B cell (primary cell): ENCODE data around the gene AMZ1. TPM values are rescaled to one million over a fixed set of nuclear protein-coding genes. Genes with fewer than 3 reads are reported as not detected.
"Not testable (repeated sequence)": the region's sequence is repeated elsewhere in the genome, so short reads cannot be mapped to it uniquely, and the experiment has no call there.

Source experiments
- ATAC-seq: fragments of 200-7000 bp; cut with Tn5 transposase; one replicate; pipeline ENCODE4 v1.10.0; 2021; ENCODE audit warnings: low read depth, mild to moderate bottlenecking, moderate number of reproducible peaks, moderate library complexity
- CTCF ChIA-PET: fragments of 350-600 bp; sonication (Branson Sonifier 250); formaldehyde crosslinking; loops from one replicate; lab custom pipeline; 2021; ENCODE audit warnings: antibody characterized with exemption, inconsistent platforms; lab: Charles Lee
- POLR2A ChIA-PET: fragments of 350-600 bp; sonication (Branson Sonifier 250); formaldehyde crosslinking; loops from one replicate; lab custom pipeline; 2021; ENCODE audit warnings: antibody characterized with exemption; lab: Charles Lee
- DNase-seq: peaks from one replicate; pipeline ENCODE4 v3.0.0; 2013
- H2AFZ ChIP-seq: 2 replicates; pipeline ENCODE4 v1.6.1; 2012; ENCODE audit warnings: mild to moderate bottlenecking, low read depth, low read length; ENCODE audit not compliant: insufficient read depth, poor library complexity, severe bottlenecking
- H3K27ac ChIP-seq, 2 donors: 1 replicate in 1 of 2; 2 replicates in 1 of 2; pipeline ENCODE4 v1.5.1; 2012 to 2013; ENCODE audit warnings: low read length in 2 of 2, mild to moderate bottlenecking in 2 of 2, moderate library complexity in 1 of 2
- H3K27me3 ChIP-seq, 4 experiments: fragments of 200-600 bp in 1 of 4; sonication (generic) in 1 of 4; replicated peaks in 1 of 4; 1 replicate in 2 of 4; 2 replicates in 2 of 4; pipeline versions ENCODE4 v1.6.1 to v1.7.0; 2013 to 2016; ENCODE audit warnings: low read length in 3 of 4, mild to moderate bottlenecking in 2 of 4, mixed read lengths in 1 of 4, moderate library complexity in 1 of 4; ENCODE audit not compliant: insufficient read depth in 4 of 4, control insufficient read depth in 3 of 4; ENCODE audit errors: control extremely low read depth in 1 of 4
- H3K36me3 ChIP-seq, 2 experiments: replicated peaks in 1 of 2; 1 replicate in 1 of 2; 2 replicates in 1 of 2; pipeline versions ENCODE4 v1.6.1 to v1.7.1; 2013; ENCODE audit warnings: low read length in 1 of 2; ENCODE audit not compliant: insufficient read depth in 2 of 2, control insufficient read depth in 1 of 2; ENCODE audit errors: control extremely low read depth in 1 of 2, extremely low read depth in 1 of 2
- H3K4me1 ChIP-seq, 2 donors: fragments of 200-600 bp in 1 of 2; sonication (generic) in 1 of 2; 1 replicate in 1 of 2; 2 replicates in 1 of 2; pipeline versions ENCODE4 v1.5.1 to v1.6.1; 2013 to 2017; ENCODE audit warnings: low read length in 2 of 2; ENCODE audit not compliant: control insufficient read depth in 2 of 2, insufficient read depth in 2 of 2
- H3K4me2 ChIP-seq: replicated peaks from 2 replicates; pipeline ENCODE3; 2012; ENCODE audit warnings: mild to moderate bottlenecking, low read depth, low read length; ENCODE audit not compliant: poor library complexity, severe bottlenecking
- H3K4me3 ChIP-seq, 5 experiments: fragments of 200-600 bp in 1 of 5; sonication (generic) in 1 of 5; 1 replicate in 3 of 5; 2 replicates in 2 of 5; pipeline versions ENCODE4 v1.5.1 to v1.7.0; 2011 to 2016; ENCODE audit warnings: low read length in 4 of 5, mild to moderate bottlenecking in 4 of 5, low read depth in 2 of 5, control low read depth in 1 of 5, moderate library complexity in 1 of 5; ENCODE audit not compliant: insufficient read depth in 1 of 5; ENCODE audit errors: control extremely low read depth in 1 of 5, extremely low read depth in 1 of 5
- H3K79me2 ChIP-seq: fragments of 200-600 bp; sonication (generic); one replicate; pipeline ENCODE4 v1.6.0; 2016; ENCODE audit warnings: low read length; ENCODE audit not compliant: control insufficient read depth, insufficient read depth
- H3K9ac ChIP-seq: fragments of 200-600 bp; sonication (generic); 2 replicates; pipeline ENCODE4 v1.6.1; 2017; ENCODE audit warnings: mild to moderate bottlenecking, low read length, moderate library complexity
- H3K9me3 ChIP-seq, 3 donors: one replicate each; pipeline versions ENCODE4 v1.6.1 to v1.7.1; 2013; ENCODE audit warnings: low read length in 2 of 3; ENCODE audit not compliant: control insufficient read depth in 2 of 3, insufficient read depth in 1 of 3; ENCODE audit errors: control extremely low read depth in 1 of 3
- H4K20me1 ChIP-seq: 2 replicates; pipeline ENCODE4 v1.6.0; 2012; ENCODE audit warnings: mild to moderate bottlenecking, low read length; ENCODE audit not compliant: insufficient read depth, control insufficient read depth, poor library complexity, severe bottlenecking
- H3K27ac Mint-ChIP-seq: one replicate; pipeline ENCODE4 v1.8.0; 2021; ENCODE audit warnings: mixed read lengths
- H3K27me3 Mint-ChIP-seq: one replicate; pipeline ENCODE4 v1.8.0; 2021; ENCODE audit warnings: mixed read lengths
- H3K4me1 Mint-ChIP-seq: one replicate; pipeline ENCODE4 v1.8.0; 2021; ENCODE audit warnings: mixed read lengths
- H3K4me3 Mint-ChIP-seq: one replicate; pipeline ENCODE4 v1.8.0; 2021; ENCODE audit warnings: mixed read lengths
- H3K9me3 Mint-ChIP-seq: one replicate; pipeline ENCODE4 v1.8.0; 2022; ENCODE audit warnings: mixed read lengths; ENCODE audit not compliant: insufficient read depth
- EZH2 ChIP-seq: IDR thresholded peaks from 2 replicates; pipeline ENCODE4 v1.6.1; 2012; ENCODE audit warnings: borderline replicate concordance, low read depth, mild to moderate bottlenecking, moderate library complexity, low read length; ENCODE audit not compliant: insufficient read depth, poor library complexity, severe bottlenecking
- WGBS: methylation state at CpG from one replicate; pipeline ENCODE4 v1.1.5; 2013; ENCODE audit warnings: missing lambda C conversion rate; ENCODE audit not compliant: insufficient coverage; 5-methylcytosine and 5-hydroxymethylcytosine counted together
- intact Hi-C: fragments of 100-400 bp; cut with micrococcal nuclease; formaldehyde crosslinking; loops from one replicate; pipeline ENCODE4 v1.10.0; 2022
- polyA plus RNA-seq: library from polyadenylated mRNA; depleted of rRNA; stranded (reverse); fragments of >200 nt; gene quantifications from 2 replicates; pipeline ENCODE4 v1.2.3, GENCODE V29; 2012
- total RNA-seq, 2 donors: library from RNA; stranded (reverse); fragments of 120-200 nt in 1 of 2; gene quantifications; 1 replicate in 1 of 2; 2 replicates in 1 of 2; pipeline versions ENCODE4 v1.2.3 to v1.2.4, GENCODE V29; 2013 to 2022
- TF ChIP-seq, protein P1 (sequence below): fragments of 200-600 bp; IDR thresholded peaks from one replicate; pipeline ENCODE4 v1.8.0; 2022; ENCODE audit warnings: antibody characterized with exemption, mild to moderate bottlenecking

AMZ1 gene
- total and polyA plus RNA-seq, 2 donors (not counting 1 experiment from before 2014, with no cell fraction given): 0.73 to 13.2 TPM

DNA sequence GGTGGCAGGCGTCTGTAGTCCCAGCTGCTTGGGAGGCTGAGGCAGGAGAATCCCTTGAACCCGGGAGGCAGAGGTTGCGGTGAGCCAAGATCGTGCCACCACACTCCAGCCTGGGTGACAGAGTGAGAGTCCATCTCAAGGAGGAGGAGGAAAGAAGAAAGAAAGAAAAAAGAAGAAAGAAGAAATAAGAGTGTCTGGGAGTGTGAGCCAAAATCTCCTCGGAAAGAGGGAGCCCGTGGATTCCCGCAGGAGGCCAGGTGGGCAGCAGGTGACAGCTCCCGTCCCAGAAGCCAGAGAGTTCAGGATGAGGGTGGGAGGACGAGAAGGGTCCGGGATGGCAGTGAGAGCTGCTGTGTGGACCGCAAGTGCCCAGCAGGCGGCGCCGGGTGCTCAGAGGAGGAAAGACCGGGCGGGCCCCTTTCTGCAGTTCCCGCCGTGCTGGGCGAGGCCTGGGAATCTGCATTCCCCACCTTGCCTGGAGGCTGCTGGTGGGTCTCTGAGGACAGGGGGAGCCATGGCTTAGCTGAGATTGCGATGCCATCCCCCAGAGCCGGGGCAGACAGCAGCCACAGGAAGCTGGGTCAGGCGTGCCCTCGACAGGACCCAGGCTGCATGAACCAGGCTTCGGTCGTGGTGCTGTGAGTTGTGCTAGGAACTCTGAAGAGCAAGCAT, 17.1 kb upstream of the AMZ1 start:
- peaks cover 0 to 2% (median 0%) of the 10 kb centered on the region in 4 experiments for H3K27me3 ChIP-seq
- Mint-ChIP-seq H3K4me1 (peaks cover 6% of the 10 kb centered on the region), H3K27me3 (peaks cover 10% of the 10 kb centered on the region), H3K9me3 (peaks cover 3% of the 10 kb centered on the region), H3K27ac (no peak overlapping the region), H3K4me3 (no peak overlapping the region)
- ATAC-seq: peak; percentile 88
- intact Hi-C loops: loop anchor here (1.0 kb wide), 2 partner anchors 38 to 48 kb away; no protein-coding TSS in a partner anchor
- H3K36me3 ChIP-seq: no peaks in the 10 kb centered on the region
- H4K20me1 ChIP-seq: no peaks in the 10 kb centered on the region
- H3K27ac ChIP-seq: no peak overlapping the region
- WGBS: 24% methylated on average over 25 of the region's 25 CpGs
- ChIA-PET POLR2A (interaction anchor here (0.6 to 1.6 kb wide), 2 partner anchors 40 to 115 kb away, joined by 4 to 16 read pairs; partner anchors contain the start of gene BRAT1), CTCF (interaction anchor here (0.5 to 6.8 kb wide), 27 partner anchors 17 to 479 kb away, joined by 3 to 128 read pairs (median 3); no protein-coding TSS in a partner anchor)
- no peaks in the 10 kb centered on the region for H3K79me2 ChIP-seq
- peak overlapping the region; percentile 38 for H2AFZ ChIP-seq
- H3K4me1 ChIP-seq: peaks cover 6 to 8% of the 10 kb centered on the region in 2 donors
- peak overlapping the region; percentile 40 for H3K4me2 ChIP-seq
- no peak for TF ChIP-seq EZH2
- TF ChIP-seq, protein P1, sequence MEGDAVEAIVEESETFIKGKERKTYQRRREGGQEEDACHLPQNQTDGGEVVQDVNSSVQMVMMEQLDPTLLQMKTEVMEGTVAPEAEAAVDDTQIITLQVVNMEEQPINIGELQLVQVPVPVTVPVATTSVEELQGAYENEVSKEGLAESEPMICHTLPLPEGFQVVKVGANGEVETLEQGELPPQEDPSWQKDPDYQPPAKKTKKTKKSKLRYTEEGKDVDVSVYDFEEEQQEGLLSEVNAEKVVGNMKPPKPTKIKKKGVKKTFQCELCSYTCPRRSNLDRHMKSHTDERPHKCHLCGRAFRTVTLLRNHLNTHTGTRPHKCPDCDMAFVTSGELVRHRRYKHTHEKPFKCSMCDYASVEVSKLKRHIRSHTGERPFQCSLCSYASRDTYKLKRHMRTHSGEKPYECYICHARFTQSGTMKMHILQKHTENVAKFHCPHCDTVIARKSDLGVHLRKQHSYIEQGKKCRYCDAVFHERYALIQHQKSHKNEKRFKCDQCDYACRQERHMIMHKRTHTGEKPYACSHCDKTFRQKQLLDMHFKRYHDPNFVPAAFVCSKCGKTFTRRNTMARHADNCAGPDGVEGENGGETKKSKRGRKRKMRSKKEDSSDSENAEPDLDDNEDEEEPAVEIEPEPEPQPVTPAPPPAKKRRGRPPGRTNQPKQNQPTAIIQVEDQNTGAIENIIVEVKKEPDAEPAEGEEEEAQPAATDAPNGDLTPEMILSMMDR: peak; percentile 87
- H3K9me3 ChIP-seq: peaks cover 0 to 18% (median 0%) of the 10 kb centered on the region in 3 donors
- no peak overlapping the region for H3K9ac ChIP-seq
- peak; percentile 79 for DNase-seq
- no peak overlapping the region for H3K4me3 ChIP-seq

DNA sequence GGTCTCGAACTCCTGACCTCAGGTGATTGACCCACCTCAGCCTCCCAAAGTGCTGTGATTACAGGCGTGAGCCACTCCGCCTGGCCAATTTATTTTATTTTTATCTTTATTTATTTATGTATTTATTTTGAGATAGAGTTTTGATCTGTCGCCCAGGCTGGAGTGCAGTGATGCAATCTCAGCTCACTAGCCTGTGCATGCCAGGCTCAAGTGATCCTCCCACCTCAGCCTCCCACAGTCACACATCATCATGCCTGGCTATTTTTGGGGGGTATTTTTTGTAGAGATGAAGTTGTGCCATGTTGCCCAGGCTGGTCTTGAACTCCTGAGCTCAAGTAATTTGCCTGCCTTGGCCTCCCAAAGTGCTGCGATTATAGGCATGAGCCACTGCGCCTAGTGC, 14.8 kb upstream of the AMZ1 start:
- not testable (repeated sequence) for H3K27ac Mint-ChIP-seq

More for the DNA sequence above, 14.8 kb upstream of the AMZ1 start:
- intact Hi-C loops, ATAC-seq, H3K9me3 ChIP-seq, H3K4me1 ChIP-seq, H3K9me3 Mint-ChIP-seq, H4K20me1 ChIP-seq, DNase-seq, H3K79me2 ChIP-seq, H3K4me3 Mint-ChIP-seq, H3K27ac ChIP-seq, H3K9ac ChIP-seq, H3K27me3 Mint-ChIP-seq, H3K4me3 ChIP-seq, H3K4me1 Mint-ChIP-seq, H3K4me2 ChIP-seq, H3K27me3 ChIP-seq, H3K36me3 ChIP-seq, H2AFZ ChIP-seq: not testable (repeated sequence)
- ChIA-PET POLR2A (interaction anchor here (0.9 kb wide), 1 partner anchor 42 kb away, joined by 4 read pairs; the partner anchor contains the start of gene TTYH3), CTCF (interaction anchor here (0.6 to 6.8 kb wide), 5 partner anchors 35 to 252 kb away, joined by 3 to 128 read pairs (median 3); no protein-coding TSS in a partner anchor)
- WGBS: 100% methylated on average over 1 of the region's 6 CpGs
